Measurements from ENCODE around the gene HP. TPM values are rescaled to one million over a fixed set of nuclear protein-coding genes. Genes with fewer than 3 reads are reported as not detected.
A peak's percentile ranks its signal among the peaks of the same experiment; 100 is the strongest.
"Not testable (repeated sequence)": the region's sequence is repeated elsewhere in the genome, so short reads cannot be mapped to it uniquely, and the experiment has no call there.

Gene HP
- total RNA-seq, 1 donor from 2014 or later: not detected

DNA sequence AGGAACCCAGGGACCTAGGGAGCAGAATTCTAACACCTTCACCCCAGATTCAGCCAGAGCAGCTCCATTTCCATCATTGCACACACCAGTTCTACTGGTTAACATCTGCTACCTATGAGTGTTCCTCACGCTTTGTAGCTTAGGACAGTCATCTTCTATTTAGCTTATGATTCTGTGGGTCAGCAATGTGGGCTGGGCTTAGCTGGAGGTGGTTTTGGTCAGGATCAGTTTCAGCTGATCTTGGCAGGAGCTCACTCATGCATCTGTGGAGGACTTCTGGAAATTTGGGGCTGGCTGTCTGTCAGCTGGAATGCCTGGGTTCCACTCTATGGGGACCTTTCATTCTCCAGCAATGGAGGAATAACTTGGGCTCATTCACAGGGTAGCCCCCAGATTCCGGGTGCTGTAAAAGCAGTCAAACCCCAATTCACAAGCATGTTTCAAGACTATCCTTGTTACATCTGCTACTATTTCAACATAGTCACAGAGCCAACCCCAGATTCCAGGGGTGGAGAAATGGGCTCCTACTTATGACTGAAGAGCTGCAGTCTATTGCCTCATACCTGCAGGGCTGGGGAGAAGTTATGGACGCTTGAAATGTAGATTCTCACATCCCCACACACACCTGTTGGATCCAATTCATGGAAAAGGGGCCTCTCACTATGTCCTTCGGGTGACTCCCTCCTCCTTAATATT, 3.4 kb upstream of the HP start:
- Mint-ChIP-seq H3K36me3 (ENCODE audit: low read depth, unreplicated experiment) (peaks cover 4% of the 10 kb centered on the region), H3K4me3 (ENCODE audit: unreplicated experiment) (no peak overlapping the region), H3K27ac (ENCODE audit: unreplicated experiment) (no peak overlapping the region), H3K4me1 (ENCODE audit: unreplicated experiment) (no peaks in the 10 kb centered on the region), H3K9me3 (ENCODE audit: unreplicated experiment) (no peaks in the 10 kb centered on the region), H3K27me3 (ENCODE audit: unreplicated experiment) (no peaks in the 10 kb centered on the region)
- no peak for DNase-seq (ENCODE audit: low spot score)
- TF ChIP-seq, protein P1, sequence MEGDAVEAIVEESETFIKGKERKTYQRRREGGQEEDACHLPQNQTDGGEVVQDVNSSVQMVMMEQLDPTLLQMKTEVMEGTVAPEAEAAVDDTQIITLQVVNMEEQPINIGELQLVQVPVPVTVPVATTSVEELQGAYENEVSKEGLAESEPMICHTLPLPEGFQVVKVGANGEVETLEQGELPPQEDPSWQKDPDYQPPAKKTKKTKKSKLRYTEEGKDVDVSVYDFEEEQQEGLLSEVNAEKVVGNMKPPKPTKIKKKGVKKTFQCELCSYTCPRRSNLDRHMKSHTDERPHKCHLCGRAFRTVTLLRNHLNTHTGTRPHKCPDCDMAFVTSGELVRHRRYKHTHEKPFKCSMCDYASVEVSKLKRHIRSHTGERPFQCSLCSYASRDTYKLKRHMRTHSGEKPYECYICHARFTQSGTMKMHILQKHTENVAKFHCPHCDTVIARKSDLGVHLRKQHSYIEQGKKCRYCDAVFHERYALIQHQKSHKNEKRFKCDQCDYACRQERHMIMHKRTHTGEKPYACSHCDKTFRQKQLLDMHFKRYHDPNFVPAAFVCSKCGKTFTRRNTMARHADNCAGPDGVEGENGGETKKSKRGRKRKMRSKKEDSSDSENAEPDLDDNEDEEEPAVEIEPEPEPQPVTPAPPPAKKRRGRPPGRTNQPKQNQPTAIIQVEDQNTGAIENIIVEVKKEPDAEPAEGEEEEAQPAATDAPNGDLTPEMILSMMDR (IDR thresholded peaks at IDR 0.05; ENCODE audit: unreplicated experiment): no peak

DNA sequence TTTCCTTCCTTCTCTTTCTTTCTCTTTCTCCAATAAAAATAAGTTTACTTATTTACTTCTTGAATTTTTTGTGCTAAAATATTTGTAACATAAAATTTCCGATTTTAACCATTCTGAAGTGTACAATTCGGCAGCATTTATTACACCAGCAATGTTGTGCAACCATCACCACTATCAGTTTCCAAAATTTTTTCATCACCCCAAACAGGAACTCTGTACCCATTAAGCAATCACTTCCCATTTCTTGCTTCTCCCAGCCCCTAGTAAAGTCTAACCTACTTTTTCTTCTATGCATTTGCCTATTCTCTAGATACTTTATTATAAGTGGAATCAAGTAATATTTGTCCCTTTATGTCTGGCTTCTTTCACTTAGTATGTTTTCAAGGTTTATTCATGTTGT, 2.5 kb upstream of the HP start:
- Mint-ChIP-seq H3K4me1 (ENCODE audit: unreplicated experiment) (no peaks in the 10 kb centered on the region), H3K4me3 (ENCODE audit: unreplicated experiment) (no peak overlapping the region), H3K9me3 (ENCODE audit: unreplicated experiment) (no peaks in the 10 kb centered on the region), H3K27ac (ENCODE audit: unreplicated experiment) (no peak overlapping the region), H3K27me3 (ENCODE audit: unreplicated experiment) (no peaks in the 10 kb centered on the region), H3K36me3 (ENCODE audit: low read depth, unreplicated experiment) (peaks cover 4% of the 10 kb centered on the region)
- DNase-seq (ENCODE audit: low spot score): no peak
- TF ChIP-seq, protein P1 (IDR thresholded peaks at IDR 0.05; ENCODE audit: unreplicated experiment): no peak

DNA sequence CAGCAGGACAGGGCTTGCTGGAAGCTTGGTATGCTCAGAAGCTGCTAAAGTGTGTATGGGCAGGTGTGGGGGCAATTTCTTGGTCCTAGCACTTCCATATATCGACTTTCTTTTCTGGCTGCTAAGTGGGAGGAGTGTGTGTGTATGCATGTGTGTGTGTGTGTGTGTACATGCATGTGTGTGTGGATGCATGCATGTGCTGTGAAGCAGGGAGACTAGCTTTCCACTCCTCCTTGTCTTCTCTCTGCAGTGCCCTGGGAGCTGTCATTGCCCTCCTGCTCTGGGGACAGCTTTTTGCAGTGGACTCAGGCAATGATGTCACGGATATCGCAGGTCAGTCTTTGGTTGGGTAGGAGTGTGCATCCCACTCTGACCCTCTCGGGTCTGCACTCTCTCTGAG, 1.6 kb downstream of the HP start:
- TF ChIP-seq, protein P1 (IDR thresholded peaks at IDR 0.05; ENCODE audit: unreplicated experiment): no peak
- no peak for DNase-seq (ENCODE audit: low spot score)
- Mint-ChIP-seq H3K36me3 (ENCODE audit: low read depth, unreplicated experiment) (no peaks in the 10 kb centered on the region), H3K27me3 (ENCODE audit: unreplicated experiment) (no peaks in the 10 kb centered on the region), H3K4me3 (ENCODE audit: unreplicated experiment) (peak overlapping the region; percentile 31), H3K27ac (ENCODE audit: unreplicated experiment) (no peak overlapping the region), H3K4me1 (ENCODE audit: unreplicated experiment) (peaks cover 5% of the 10 kb centered on the region), H3K9me3 (ENCODE audit: unreplicated experiment) (no peaks in the 10 kb centered on the region)

DNA sequence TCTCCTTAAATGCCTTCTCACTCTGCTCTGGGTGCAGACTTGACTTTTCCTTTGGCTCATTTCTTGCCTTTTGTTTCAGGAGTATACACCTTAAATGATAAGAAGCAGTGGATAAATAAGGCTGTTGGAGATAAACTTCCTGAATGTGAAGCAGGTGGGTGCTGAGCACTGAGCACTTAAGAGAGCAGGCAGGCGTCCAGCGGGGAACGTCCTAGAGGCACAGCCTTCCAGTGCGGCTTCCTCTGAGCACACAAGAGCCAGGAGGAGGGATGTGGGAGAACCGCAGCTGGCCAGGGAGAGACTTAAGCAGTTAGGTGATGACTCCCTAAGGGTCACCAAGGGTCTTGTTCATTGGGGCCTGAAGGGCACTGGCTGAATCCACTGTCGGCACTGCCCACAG, 3.0 kb downstream of the HP start:
- H3K27me3 Mint-ChIP-seq (ENCODE audit: unreplicated experiment); H3K27ac Mint-ChIP-seq (ENCODE audit: unreplicated experiment); H3K4me1 Mint-ChIP-seq (ENCODE audit: unreplicated experiment); H3K36me3 Mint-ChIP-seq (ENCODE audit: low read depth, unreplicated experiment); H3K4me3 Mint-ChIP-seq (ENCODE audit: unreplicated experiment); DNase-seq (ENCODE audit: low spot score); H3K9me3 Mint-ChIP-seq (ENCODE audit: unreplicated experiment): not testable (repeated sequence)

DNA sequence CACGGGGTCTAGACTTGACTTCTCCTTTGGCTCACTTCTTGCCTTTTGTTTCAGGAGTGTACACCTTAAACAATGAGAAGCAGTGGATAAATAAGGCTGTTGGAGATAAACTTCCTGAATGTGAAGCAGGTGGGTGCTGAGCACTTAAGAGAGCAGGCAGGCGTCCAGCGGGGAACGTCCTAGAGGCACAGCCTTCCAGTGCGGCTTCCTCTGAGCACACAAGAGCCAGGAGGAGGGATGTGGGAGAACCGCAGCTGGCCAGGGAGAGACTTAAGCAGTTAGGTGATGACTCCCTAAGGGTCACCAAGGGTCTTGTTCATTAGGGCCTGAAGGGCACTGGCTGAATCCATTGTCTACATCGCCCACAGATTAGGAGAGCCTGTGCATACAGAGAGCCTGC, 4.8 kb downstream of the HP start:
- H3K4me1 Mint-ChIP-seq (ENCODE audit: unreplicated experiment); H3K36me3 Mint-ChIP-seq (ENCODE audit: low read depth, unreplicated experiment); H3K9me3 Mint-ChIP-seq (ENCODE audit: unreplicated experiment); H3K27ac Mint-ChIP-seq (ENCODE audit: unreplicated experiment); H3K4me3 Mint-ChIP-seq (ENCODE audit: unreplicated experiment); DNase-seq (ENCODE audit: low spot score); H3K27me3 Mint-ChIP-seq (ENCODE audit: unreplicated experiment): not testable (repeated sequence)

DNA sequence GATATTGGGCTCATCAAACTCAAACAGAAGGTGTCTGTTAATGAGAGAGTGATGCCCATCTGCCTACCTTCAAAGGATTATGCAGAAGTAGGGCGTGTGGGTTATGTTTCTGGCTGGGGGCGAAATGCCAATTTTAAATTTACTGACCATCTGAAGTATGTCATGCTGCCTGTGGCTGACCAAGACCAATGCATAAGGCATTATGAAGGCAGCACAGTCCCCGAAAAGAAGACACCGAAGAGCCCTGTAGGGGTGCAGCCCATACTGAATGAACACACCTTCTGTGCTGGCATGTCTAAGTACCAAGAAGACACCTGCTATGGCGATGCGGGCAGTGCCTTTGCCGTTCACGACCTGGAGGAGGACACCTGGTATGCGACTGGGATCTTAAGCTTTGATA, 6.1 kb downstream of the HP start:
- no peak overlapping the region for H3K4me3 Mint-ChIP-seq (ENCODE audit: unreplicated experiment)
- H3K27ac Mint-ChIP-seq (ENCODE audit: unreplicated experiment): no peak overlapping the region
- TF ChIP-seq, protein P1 (IDR thresholded peaks at IDR 0.05; ENCODE audit: unreplicated experiment): no peak
- peaks cover 11% of the 10 kb centered on the region for H3K4me1 Mint-ChIP-seq (ENCODE audit: unreplicated experiment)
- no peaks in the 10 kb centered on the region for H3K27me3 Mint-ChIP-seq (ENCODE audit: unreplicated experiment)
- DNase-seq (ENCODE audit: low spot score): no peak
- no peaks in the 10 kb centered on the region for H3K9me3 Mint-ChIP-seq (ENCODE audit: unreplicated experiment)
- no peaks in the 10 kb centered on the region for H3K36me3 Mint-ChIP-seq (ENCODE audit: low read depth, unreplicated experiment)
